Kidney (tissue), 14 donors: ENCODE results near the gene NME7. TPM values are rescaled to one million over a fixed set of nuclear protein-coding genes. Genes with fewer than 3 reads are reported as not detected.

Experiments used
- DNase-seq, 5 donors: peaks; one replicate each; pipeline ENCODE4 v3.0.0-alpha.2; 2013 to 2020
- FAIRE-seq: peaks from 2 replicates; lab custom pipeline; 2012; peaks lifted over from hg19 to GRCh38; lab: Jason Lieb, UNC
- H3K27ac ChIP-seq, 2 donors: one replicate each; pipeline ENCODE4 v1.7.0; 2013; ENCODE audit warnings: low read depth in 2 of 2, low read length in 2 of 2, inconsistent platforms in 1 of 2
- H3K27me3 ChIP-seq: one replicate; pipeline ENCODE4 v1.7.1; 2013; ENCODE audit warnings: low read length, inconsistent platforms; ENCODE audit not compliant: control insufficient read depth, insufficient read depth
- H3K36me3 ChIP-seq, 3 donors: one replicate each; pipeline versions ENCODE4 v1.7.0 to v1.7.1; 2013; ENCODE audit warnings: low read length in 3 of 3, control low read depth in 1 of 3, inconsistent platforms in 1 of 3; ENCODE audit not compliant: insufficient read depth in 3 of 3, control insufficient read depth in 2 of 3
- H3K4me1 ChIP-seq, 3 donors: one replicate each; pipeline versions ENCODE4 v1.7.0 to v1.7.1; 2013; ENCODE audit warnings: low read length in 3 of 3, inconsistent platforms in 1 of 3, low read depth in 1 of 3; ENCODE audit not compliant: control insufficient read depth in 2 of 3, insufficient read depth in 2 of 3
- H3K4me3 ChIP-seq, 3 donors: one replicate each; pipeline versions ENCODE4 v1.7.0 to v1.8.1; 2013; ENCODE audit warnings: low read length in 3 of 3, control low read depth in 1 of 3, inconsistent platforms in 1 of 3
- H3K9ac ChIP-seq, 3 donors: one replicate each; pipeline versions ENCODE4 v1.7.0 to v1.7.1; 2013; ENCODE audit warnings: low read length in 3 of 3, control low read depth in 1 of 3, inconsistent platforms in 1 of 3
- H3K9me3 ChIP-seq, 3 donors: one replicate each; pipeline versions ENCODE4 v1.7.0 to v1.7.1; 2013; ENCODE audit warnings: low read length in 3 of 3, control low read depth in 1 of 3, inconsistent platforms in 1 of 3; ENCODE audit not compliant: control insufficient read depth in 2 of 3, insufficient read depth in 1 of 3
- CTCF ChIP-seq: IDR thresholded peaks from 3 replicates; pipeline ENCODE4 v1.5.1; 2012; ENCODE audit warnings: mild to moderate bottlenecking, moderate library complexity, borderline replicate concordance; ENCODE audit not compliant: insufficient read depth; ENCODE audit errors: extremely low read depth
- intact Hi-C: fragments of 100-400 bp; cut with DNase I; formaldehyde crosslinking; loops from one replicate; pipeline ENCODE4 v1.11.1; 2022
- polyA plus RNA-seq: library from polyadenylated mRNA; stranded (reverse); fragments of 350-450 nt; fragmentation: Illumina TruSeq; extraction: RNeasy Lipid Tissue Mini Kit (QIAGEN cat#74804); gene quantifications from one replicate; pipeline ENCODE4 v1.2.3, GENCODE V29; 2014; ENCODE audit warnings: low read depth, low replicate concordance; ENCODE audit not compliant: insufficient read depth
- total RNA-seq: library from RNA; stranded (reverse); fragmentation: NEBNext Ultra II Directional; extraction: Animal tissue kit (Norgen Biotek cat#: 25700); gene quantifications from one replicate; pipeline ENCODE4 v1.2.1, GENCODE V29; 2021
- donor health status: control.
- donor health status: control.
- donor health status: control.
- donor health status: control.
- donor health status: control.
- donor health status: DM: yes; HTN: yes; CAD: no.
- donor health status: Normal renal cell carcinoma (clear cell type).

Gene NME7
- total and polyA plus RNA-seq, 2 donors from 2014 or later = 13.7 to 31.9 TPM

GRCh38 chr1:169107603-169108208 is 259.9 kb downstream of the NME7 start:
- peak overlapping the region; percentile 95 to 99 (median 99) for H3K9ac ChIP-seq
- H3K27ac ChIP-seq = peak overlapping the region; percentile 97 to 99
- TF ChIP-seq CTCF = no peak
- H3K36me3 ChIP-seq = peaks cover 0 to 56% (median 27%) of the 10 kb centered on the region in 3 donors
- intact Hi-C loops = no loop called here
- FAIRE-seq (no peak), DNase-seq (no peak)
- H3K27me3 ChIP-seq = no peaks in the 10 kb centered on the region
- no peaks in the 10 kb centered on the region for H3K9me3 ChIP-seq
- H3K4me3 ChIP-seq = peak overlapping the region; percentile 88 to 100 (median 94)
- H3K4me1 ChIP-seq = peaks cover 6 to 35% (median 32%) of the 10 kb centered on the region in 3 donors

GRCh38 chr1:169106921-169107602 is 260.5 kb downstream of the NME7 start:
- no peak for TF ChIP-seq CTCF
- Histone ChIP-seq H3K27me3 (no peaks in the 10 kb centered on the region), H3K9ac (peak overlapping the region; percentile 95 to 99 (median 99)), H3K27ac (peak overlapping the region; percentile 97 to 99), H3K36me3 (peaks cover 0 to 49% (median 20%) of the 10 kb centered on the region in 3 donors), H3K4me1 (peaks cover 6 to 32% (median 30%) of the 10 kb centered on the region in 3 donors), H3K4me3 (peak overlapping the region; percentile 88 to 100 (median 94)), H3K9me3 (no peaks in the 10 kb centered on the region)
- FAIRE-seq (no peak), DNase-seq (peak in 4 of 5 donors; percentile 33 to 75 (median 56))
- intact Hi-C loops = no loop called here

- H3K9ac ChIP-seq = peak within 1 kb of the TSS; percentile 95 to 99 (median 99)
- DNase-seq (peak; percentile 94 to 97 (median 95)), FAIRE-seq (no peak)
- peaks cover 0 to 42% (median 15%) of the 10 kb centered on the region in 3 donors for H3K36me3 ChIP-seq
- H3K4me1 ChIP-seq = peaks cover 6 to 31% (median 26%) of the 10 kb centered on the region in 3 donors
- peak; percentile 65 for TF ChIP-seq CTCF
- H3K4me3 ChIP-seq = peak within 1 kb of the TSS; percentile 88 to 100 (median 94)
- intact Hi-C loops = no loop called here
- no peaks in the 10 kb centered on the region for H3K27me3 ChIP-seq
- H3K9me3 ChIP-seq = no peaks in the 10 kb centered on the region
- H3K27ac ChIP-seq = peak within 1 kb of the TSS; percentile 97 to 99
Measured at GRCh38 chr1:169106095-169106920, 261.3 kb downstream of the NME7 start, which contains the start of gene ATP1B1. Gene ATP1B1, plus strand, starts transcription at chr1:169106690. Its CDS starts 140 bp downstream, at chr1:169106830.
